HG02610 (cell line): Measurements from ENCODE around the gene ZBTB20.

Source experiments
- ATAC-seq: cut with Tn5 transposase; IDR thresholded peaks from one replicate; pipeline ENCODE4 v1.9.1; 2021; ENCODE audit warnings: mild to moderate bottlenecking, moderate library complexity; ENCODE audit not compliant: unreplicated experiment

The ZBTB20 gene

GRCh38 chr3:114328345-114328744, 818.7 kb downstream of the ZBTB20 start:
- ATAC-seq = no peak

- no peak for ATAC-seq
Observed at GRCh38 chr3:114327665-114328064, 819.4 kb downstream of the ZBTB20 start.

GRCh38 chr3:114323546-114324254, 823.4 kb downstream of the ZBTB20 start:
- no peak for ATAC-seq

- ATAC-seq = no peak
Observed at GRCh38 chr3:114320246-114320645, 826.8 kb downstream of the ZBTB20 start.

GRCh38 chr3:114319453-114319852, 827.6 kb downstream of the ZBTB20 start:
- no peak for ATAC-seq

GRCh38 chr3:114318295-114318694, 828.8 kb downstream of the ZBTB20 start:
- no peak for ATAC-seq

- no peak for ATAC-seq
Observed at GRCh38 chr3:114314282-114314681, 832.8 kb downstream of the ZBTB20 start.

GRCh38 chr3:114313426-114313825, 833.7 kb downstream of the ZBTB20 start:
- no peak for ATAC-seq

GRCh38 chr3:114310695-114311094, 836.4 kb downstream of the ZBTB20 start:
- ATAC-seq = no peak

- peak; percentile 76 for ATAC-seq
Observed at GRCh38 chr3:114308830-114309229, 838.3 kb downstream of the ZBTB20 start.

- peak; percentile 14 for ATAC-seq
Observed at GRCh38 chr3:114308377-114308776, 838.7 kb downstream of the ZBTB20 start.

GRCh38 chr3:114307832-114308231, 839.3 kb downstream of the ZBTB20 start:
- ATAC-seq = no peak

GRCh38 chr3:114307222-114307830, 839.8 kb downstream of the ZBTB20 start:
- peak; percentile 66 for ATAC-seq

- peak; percentile 35 for ATAC-seq
Observed at GRCh38 chr3:114299941-114300624, 847.0 kb downstream of the ZBTB20 start.

- ATAC-seq = no peak
Observed at GRCh38 chr3:114299421-114299820, 847.7 kb downstream of the ZBTB20 start.

- no peak for ATAC-seq
Observed at GRCh38 chr3:114295946-114296345, 851.1 kb downstream of the ZBTB20 start.

GRCh38 chr3:114294940-114295480, 852.1 kb downstream of the ZBTB20 start:
- no peak for ATAC-seq

GRCh38 chr3:114293838-114294535, 853.1 kb downstream of the ZBTB20 start, which contains the start of gene TIGIT:
TSS of gene TIGIT (plus strand) at chr3:114294028. CDS start at chr3:114294062, 34 bp downstream.
- ATAC-seq = no peak

- peak; percentile 90 for ATAC-seq
Observed at GRCh38 chr3:114290911-114291901, 855.9 kb downstream of the ZBTB20 start.

- no peak for ATAC-seq
Observed at GRCh38 chr3:114286266-114286665, 860.8 kb downstream of the ZBTB20 start.
